PC-3 (cell line): ENCODE data around the gene EGLN1.

Experiments
- EZH2 ChIP-seq: fragments of 300-600 bp; sonication (generic); IDR thresholded peaks from one replicate; pipeline ENCODE4 v1.6.1; 2017; ENCODE audit warnings: antibody characterized with exemption, mild to moderate bottlenecking, low read length; ENCODE audit not compliant: unreplicated experiment
- TF ChIP-seq, protein P1 (sequence below): fragments of 300-600 bp; sonication (generic); conservative IDR thresholded peaks from 2 replicates; pipeline ENCODE4 v1.5.1; 2017; ENCODE audit warnings: antibody characterized with exemption, low read depth, mild to moderate bottlenecking, low read length

DNA sequence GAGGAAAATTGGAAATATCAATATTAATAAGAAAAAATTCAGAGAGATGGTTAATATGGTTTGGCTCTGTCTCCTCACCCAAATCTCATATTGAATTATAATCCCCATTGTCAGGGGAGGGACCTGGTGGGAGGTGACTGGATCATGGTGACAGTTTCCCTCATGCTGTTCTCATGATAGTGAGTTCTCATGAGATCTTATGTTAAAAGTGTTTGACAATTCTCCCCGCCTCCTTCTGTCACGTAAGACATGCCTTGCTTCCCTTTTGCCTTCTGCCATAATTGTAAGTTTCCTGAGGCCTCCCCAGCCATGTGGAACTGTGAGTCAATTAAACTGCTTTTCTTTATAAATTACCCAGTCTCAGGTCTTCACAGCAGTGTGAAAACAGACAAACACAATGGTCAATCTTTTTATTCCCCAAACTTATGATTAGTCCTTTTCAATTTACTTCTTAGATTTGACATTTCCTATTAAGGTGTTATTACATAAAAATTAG is 11.0 kb downstream of the EGLN1 start:
- no peak for TF ChIP-seq EZH2
- TF ChIP-seq, protein P1, sequence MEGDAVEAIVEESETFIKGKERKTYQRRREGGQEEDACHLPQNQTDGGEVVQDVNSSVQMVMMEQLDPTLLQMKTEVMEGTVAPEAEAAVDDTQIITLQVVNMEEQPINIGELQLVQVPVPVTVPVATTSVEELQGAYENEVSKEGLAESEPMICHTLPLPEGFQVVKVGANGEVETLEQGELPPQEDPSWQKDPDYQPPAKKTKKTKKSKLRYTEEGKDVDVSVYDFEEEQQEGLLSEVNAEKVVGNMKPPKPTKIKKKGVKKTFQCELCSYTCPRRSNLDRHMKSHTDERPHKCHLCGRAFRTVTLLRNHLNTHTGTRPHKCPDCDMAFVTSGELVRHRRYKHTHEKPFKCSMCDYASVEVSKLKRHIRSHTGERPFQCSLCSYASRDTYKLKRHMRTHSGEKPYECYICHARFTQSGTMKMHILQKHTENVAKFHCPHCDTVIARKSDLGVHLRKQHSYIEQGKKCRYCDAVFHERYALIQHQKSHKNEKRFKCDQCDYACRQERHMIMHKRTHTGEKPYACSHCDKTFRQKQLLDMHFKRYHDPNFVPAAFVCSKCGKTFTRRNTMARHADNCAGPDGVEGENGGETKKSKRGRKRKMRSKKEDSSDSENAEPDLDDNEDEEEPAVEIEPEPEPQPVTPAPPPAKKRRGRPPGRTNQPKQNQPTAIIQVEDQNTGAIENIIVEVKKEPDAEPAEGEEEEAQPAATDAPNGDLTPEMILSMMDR, result no peak
